Aorta (tissue), 5 donors: Measurements from ENCODE around the gene HPS4. TPM values are rescaled to one million over a fixed set of nuclear protein-coding genes. Genes with fewer than 3 reads are reported as not detected.
"Not testable (repeated sequence)": the region's sequence is repeated elsewhere in the genome, so short reads cannot be mapped to it uniquely, and the experiment has no call there.

Experiments
- ATAC-seq: fragments of 200-7000 bp; cut with Tn5 transposase; one replicate; pipeline ENCODE4 v1.9.1; 2022; ENCODE audit warnings: moderate library complexity; ENCODE audit not compliant: low FRiP score
- DNase-seq, 2 donors: peaks; one replicate each; pipeline ENCODE4 v3.0.0-alpha.2; 2020
- H3K27ac ChIP-seq, 2 donors: one replicate each; pipeline ENCODE4 v1.5.1; 2013; ENCODE audit warnings: low read length in 2 of 2, mild to moderate bottlenecking in 2 of 2, moderate library complexity in 2 of 2, control low read depth in 1 of 2, inconsistent platforms in 1 of 2, low read depth in 1 of 2
- H3K27me3 ChIP-seq, 2 donors: one replicate each; pipeline ENCODE4 v1.6.1; 2013; ENCODE audit warnings: control low read depth in 1 of 2, low read length in 1 of 2, mild to moderate bottlenecking in 1 of 2, moderate library complexity in 1 of 2; ENCODE audit not compliant: insufficient read depth in 2 of 2, control insufficient read depth in 1 of 2
- H3K36me3 ChIP-seq, 2 donors: one replicate each; pipeline ENCODE4 v1.6.1; 2013; ENCODE audit warnings: control low read depth in 1 of 2, low read length in 1 of 2, mild to moderate bottlenecking in 1 of 2; ENCODE audit not compliant: insufficient read depth in 2 of 2, control insufficient read depth in 1 of 2
- H3K4me1 ChIP-seq, 2 donors: one replicate each; pipeline ENCODE4 v1.6.1; 2013; ENCODE audit warnings: low read length in 2 of 2, control low read depth in 1 of 2, mild to moderate bottlenecking in 1 of 2, moderate library complexity in 1 of 2; ENCODE audit not compliant: insufficient read depth in 2 of 2, control insufficient read depth in 1 of 2
- H3K4me3 ChIP-seq, 2 donors: one replicate each; pipeline ENCODE4 v1.5.1; 2013; ENCODE audit warnings: low read length in 2 of 2, control low read depth in 1 of 2, mild to moderate bottlenecking in 1 of 2
- H3K9me3 ChIP-seq: one replicate; pipeline ENCODE4 v1.6.1; 2013; ENCODE audit warnings: mild to moderate bottlenecking, low read length; ENCODE audit not compliant: control insufficient read depth
- WGBS, 2 donors: extraction: QIAGEN DNeasy Blood & Tissue Kit; methylation state at CpG; one replicate each; pipeline ENCODE4 v1.1.7; 2013; 5-methylcytosine and 5-hydroxymethylcytosine counted together
- intact Hi-C, 2 donors: fragments of 100-400 bp; cut with DNase I; formaldehyde crosslinking; loops; one replicate each; pipeline versions ENCODE4 v1.14.2 to v1.15.0; 2022
- long read RNA-seq, 2 donors: library from polyadenylated mRNA; unstranded; transcript quantifications; one replicate each; pipeline ENCODE4 v2.0.0, GENCODE V29; 2020 to 2021
- polyA plus RNA-seq, 2 donors: library from polyadenylated mRNA; stranded (reverse); fragments of 200-250 nt; gene quantifications; one replicate each; pipeline ENCODE4 v1.2.3, GENCODE V29; 2013
- total RNA-seq, 2 donors: library from RNA; stranded (reverse); fragmentation: NEBNext Ultra II Directional; extraction: Animal tissue kit (Norgen Biotek cat#: 25700); gene quantifications; one replicate each; pipeline ENCODE4 v1.2.1, GENCODE V29; 2021
- donor health status: healthy with polysubstance abuse.
- donor health status: Bipolar disorder and iron deficiency.
- donor health status: DM: no; HTN: no; CAD: no.
- donor health status: DM: no; HTN: no; CAD: no.
- donor health status: DM: yes; HTN: yes; CAD: no.

Gene HPS4
- total RNA-seq: 10 to 100 TPM; 20.5 to 35.6 TPM
- polyA plus RNA-seq: 10 to 100 TPM; 14.7 to 18.0 TPM
- long read RNA-seq, donor 1, partial matches to known transcripts: 15 of 32 reads
- long read RNA-seq, donor 1, other reads (novel, unspliced or antisense): 16 of 32 reads
- long read RNA-seq, donor 2, partial matches to known transcripts: 4 of 17 reads
- long read RNA-seq, donor 2, other reads (novel, unspliced or antisense): 12 of 17 reads

DNA sequence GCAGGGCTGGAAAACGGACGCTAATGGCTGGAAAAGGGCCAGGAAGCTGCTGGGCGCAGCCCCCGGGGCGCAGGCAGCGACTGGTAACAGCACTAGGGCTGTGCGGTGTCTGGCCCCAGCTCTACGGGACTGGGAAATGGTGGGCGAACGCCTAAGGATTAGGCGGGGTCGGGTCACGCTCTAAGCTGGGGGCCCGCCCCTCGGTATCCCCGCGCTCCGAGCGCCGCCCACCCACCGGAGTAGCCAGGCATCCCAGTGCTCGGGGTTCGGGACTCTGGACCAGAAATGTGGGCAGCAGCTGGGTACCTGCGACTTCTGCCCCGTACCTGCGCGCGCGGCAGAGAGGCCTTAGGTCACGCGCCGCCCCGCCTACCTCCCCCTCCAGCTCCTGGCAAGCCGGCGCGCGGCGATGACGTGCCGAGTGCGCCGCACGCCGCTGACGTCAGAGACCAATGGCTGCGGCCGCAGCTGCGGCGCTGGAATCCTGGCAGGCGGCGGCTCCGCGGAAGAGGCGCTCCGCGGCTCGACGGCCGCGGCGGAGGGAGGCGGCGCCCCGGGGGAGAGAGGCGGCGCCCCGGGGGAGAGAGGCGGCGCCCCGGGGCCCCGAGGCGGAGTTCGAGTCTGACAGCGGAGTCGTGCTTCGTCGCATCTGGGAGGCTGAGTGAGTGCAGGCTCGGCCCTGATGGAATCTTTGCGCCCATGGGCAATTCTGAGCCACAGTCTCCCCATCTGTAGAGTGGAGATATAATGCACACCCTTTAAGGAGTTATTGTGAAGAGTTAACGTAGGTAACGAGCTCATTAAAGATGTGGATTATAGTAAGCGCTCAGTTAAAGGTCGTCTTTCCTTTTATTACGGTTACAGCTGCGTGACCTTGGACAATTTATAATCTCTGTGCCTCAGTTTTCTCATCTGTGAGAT is at the start of gene HPS4, which contains the start of gene SRRD:
TSS of gene HPS4 (minus strand) at position 345 of the 921 bp plus-strand sequence. CDS start 2,021 bp downstream, outside the sequence.
TSS of gene SRRD (plus strand) at position 439 of the 921 bp plus-strand sequence. CDS start at position 453, 14 bp downstream.
- Histone ChIP-seq H3K9me3 (no peaks in the 10 kb centered on the region), H3K36me3 (peaks cover 0 to 2% of the 10 kb centered on the region in 2 donors), H3K27ac (peak within 1 kb of the TSS in 1 of 2 donors; percentile 66), H3K4me3 (peak within 1 kb of the TSS; percentile 69 to 78), H3K4me1 (peaks cover 2 to 7% of the 10 kb centered on the region in 2 donors), H3K27me3 (no peaks in the 10 kb centered on the region)
- intact Hi-C loops: no loop called here
- ATAC-seq: peak; percentile 97
- DNase-seq: peak; percentile 92 to 97
- 1% methylated on average over 75 to 85 of the region's 85 CpGs for WGBS, 2 donors

DNA sequence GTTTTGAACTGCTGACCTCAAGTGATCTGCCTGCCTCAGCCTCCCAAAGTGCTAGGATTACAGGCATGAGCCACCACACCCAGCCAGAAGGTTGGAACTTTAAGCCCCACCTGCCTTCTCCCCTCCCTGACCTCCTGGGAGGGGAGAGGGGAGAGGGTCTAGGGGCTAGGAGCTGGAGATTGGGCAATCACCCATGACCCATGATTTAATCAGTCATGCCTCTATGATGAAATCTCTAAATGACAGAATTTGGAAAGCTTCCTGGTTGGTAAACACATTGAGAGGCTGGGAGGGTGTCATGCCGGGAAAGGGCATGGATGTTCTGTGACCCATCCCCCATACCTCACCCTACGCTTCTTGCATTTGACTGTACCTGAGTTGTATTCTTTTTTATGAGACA is 45.8 kb upstream of the HPS4 start:
- ATAC-seq (peak; percentile 34), DNase-seq (no peak)
- no peaks in the 10 kb centered on the region for H3K27me3 ChIP-seq
- no peak overlapping the region for H3K4me3 ChIP-seq
- H3K9me3 ChIP-seq: no peaks in the 10 kb centered on the region
- no peaks in the 10 kb centered on the region for H3K4me1 ChIP-seq
- intact Hi-C loops: no loop called here
- no peak overlapping the region for H3K27ac ChIP-seq
- no peaks in the 10 kb centered on the region for H3K36me3 ChIP-seq
- 43 to 54% methylated on average over 2 of the region's 2 CpGs for WGBS, 2 donors

DNA sequence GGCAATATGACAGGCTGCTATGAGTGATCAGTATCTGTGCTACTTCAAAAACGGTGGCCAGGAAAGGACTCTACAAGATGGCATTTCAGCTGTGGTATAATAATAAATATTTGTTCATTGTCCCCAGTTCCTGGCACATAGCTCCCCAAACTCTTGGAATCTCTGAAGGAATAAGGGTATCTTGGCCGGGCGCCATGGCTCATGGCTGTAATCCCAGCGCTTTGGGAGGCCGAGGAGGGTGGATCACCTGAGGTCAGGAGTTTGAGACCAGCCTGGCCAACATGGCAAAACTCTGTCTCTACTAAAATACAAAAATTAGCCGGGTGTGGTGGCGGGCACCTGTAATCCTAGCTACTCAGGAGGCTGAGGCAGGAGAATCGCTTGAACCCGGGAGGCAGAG is 44.9 kb upstream of the HPS4 start:
- H3K9me3 ChIP-seq, H3K36me3 ChIP-seq, H3K4me1 ChIP-seq, DNase-seq, H3K27ac ChIP-seq, H3K4me3 ChIP-seq, H3K27me3 ChIP-seq, intact Hi-C loops, ATAC-seq: not testable (repeated sequence)
- WGBS, 2 donors: 59 to 61% methylated on average over 9 of the region's 9 CpGs

DNA sequence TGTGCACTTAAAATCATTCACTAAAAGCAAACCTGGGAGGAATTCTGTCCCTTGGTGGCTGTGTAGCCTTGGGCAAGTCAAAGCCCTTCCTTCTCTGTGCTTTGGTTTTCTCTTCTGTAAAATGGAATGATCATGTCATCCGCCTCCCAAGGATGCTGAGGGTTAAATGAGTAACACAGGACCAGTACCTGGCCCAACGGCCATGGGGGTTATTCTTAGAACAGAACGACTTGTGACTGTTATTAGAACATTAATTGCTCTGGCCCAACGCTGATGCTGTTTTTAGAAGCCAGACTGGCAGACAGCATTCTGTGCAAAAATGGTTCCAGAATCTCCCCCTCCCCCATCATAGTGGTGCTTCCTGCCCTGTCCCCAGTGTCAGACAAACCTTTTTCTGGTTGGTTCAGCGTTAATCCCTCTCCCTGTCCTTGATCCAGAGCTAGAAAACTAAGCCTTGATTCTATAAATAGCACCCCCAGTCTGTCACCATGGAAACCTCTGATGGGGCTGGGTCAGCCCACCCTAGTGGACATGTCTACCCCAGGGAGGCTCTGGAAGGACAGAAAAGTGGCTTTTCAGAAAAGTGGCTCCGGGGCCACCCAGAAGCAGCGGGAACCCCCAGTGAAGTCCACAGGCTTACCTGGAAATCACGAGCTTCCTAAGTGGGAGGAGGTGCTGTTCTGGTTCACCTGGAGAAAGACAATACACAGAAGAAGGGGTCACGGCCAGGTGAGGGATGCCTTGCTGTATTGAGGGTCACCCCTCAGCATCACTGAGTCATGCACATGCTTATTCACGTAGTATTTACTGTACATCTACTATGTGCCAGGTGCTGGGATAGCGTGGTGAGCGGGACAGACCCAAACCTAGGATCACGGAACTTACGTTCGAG is 44.2 kb upstream of the HPS4 start:
- Histone ChIP-seq H3K27me3 (no peaks in the 10 kb centered on the region), H3K4me1 (no peaks in the 10 kb centered on the region), H3K4me3 (no peak overlapping the region), H3K27ac (peak overlapping the region in 1 of 2 donors; percentile 21), H3K36me3 (no peaks in the 10 kb centered on the region), H3K9me3 (no peaks in the 10 kb centered on the region)
- DNase-seq (no peak), ATAC-seq (peak; percentile 42)
- intact Hi-C loops: no loop called here
- 45% methylated on average over 15 of the region's 15 CpGs for WGBS, 2 donors

DNA sequence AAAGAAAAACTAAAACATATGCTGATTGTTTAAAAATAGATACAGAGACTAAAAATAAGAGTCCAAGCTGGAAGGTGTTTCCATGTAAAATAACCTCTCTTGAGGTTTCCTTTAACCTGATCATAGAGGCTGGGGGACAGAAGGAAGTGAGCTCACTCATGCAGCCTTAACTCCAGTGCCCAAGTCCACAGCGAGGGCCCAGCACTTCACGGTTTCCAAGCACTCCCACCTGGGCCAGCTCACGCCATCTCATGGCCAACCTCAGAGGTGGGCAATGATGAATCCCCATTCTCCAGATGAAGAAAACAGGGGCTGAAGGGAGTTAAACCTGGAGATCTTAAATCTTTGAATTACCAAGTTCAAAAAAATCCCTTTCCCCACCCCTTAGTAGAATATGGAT is 43.6 kb upstream of the HPS4 start:
- no peak overlapping the region for H3K27ac ChIP-seq
- H3K27me3 ChIP-seq: no peaks in the 10 kb centered on the region
- no peak overlapping the region for H3K4me3 ChIP-seq
- WGBS, 2 donors: 39 to 41% methylated on average over 3 of the region's 3 CpGs
- ATAC-seq (no peak), DNase-seq (no peak)
- no peaks in the 10 kb centered on the region for H3K36me3 ChIP-seq
- no peaks in the 10 kb centered on the region for H3K4me1 ChIP-seq
- intact Hi-C loops: no loop called here
- no peaks in the 10 kb centered on the region for H3K9me3 ChIP-seq

DNA sequence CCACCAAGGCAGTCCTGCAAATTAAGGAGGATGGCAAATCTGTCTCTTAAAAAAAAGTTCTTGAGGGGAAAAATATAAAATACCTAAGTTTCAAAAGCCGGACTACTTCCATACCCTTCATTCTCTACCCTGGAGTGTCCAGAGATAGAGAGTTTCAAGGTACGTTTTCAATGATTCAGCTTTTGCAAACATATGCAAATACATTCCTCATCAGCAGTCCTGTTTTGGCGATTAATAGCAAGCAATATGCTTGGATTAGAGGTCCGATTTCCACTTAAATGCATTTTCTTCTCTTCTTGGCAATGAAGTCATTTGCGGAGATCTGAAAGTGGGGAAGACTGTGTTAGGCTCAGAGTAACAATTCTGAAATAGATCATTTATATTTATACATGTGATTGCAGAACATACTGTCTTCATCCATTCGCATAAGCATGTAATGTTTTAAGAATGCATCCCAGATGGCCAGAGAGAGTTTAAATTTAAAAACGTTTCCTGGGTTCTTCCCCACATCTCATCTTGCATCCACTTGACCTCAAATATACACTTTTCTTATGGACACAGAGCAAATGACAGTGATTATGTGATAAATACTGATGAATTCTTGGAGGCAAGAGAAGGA is 42.5 kb upstream of the HPS4 start:
- 75 to 82% methylated on average over 7 of the region's 7 CpGs for WGBS, 2 donors
- no peaks in the 10 kb centered on the region for H3K9me3 ChIP-seq
- H3K4me1 ChIP-seq: no peaks in the 10 kb centered on the region
- intact Hi-C loops: no loop called here
- no peaks in the 10 kb centered on the region for H3K27me3 ChIP-seq
- no peaks in the 10 kb centered on the region for H3K36me3 ChIP-seq
- ATAC-seq (no peak), DNase-seq (no peak)
- H3K27ac ChIP-seq: no peak overlapping the region
- H3K4me3 ChIP-seq: no peak overlapping the region

DNA sequence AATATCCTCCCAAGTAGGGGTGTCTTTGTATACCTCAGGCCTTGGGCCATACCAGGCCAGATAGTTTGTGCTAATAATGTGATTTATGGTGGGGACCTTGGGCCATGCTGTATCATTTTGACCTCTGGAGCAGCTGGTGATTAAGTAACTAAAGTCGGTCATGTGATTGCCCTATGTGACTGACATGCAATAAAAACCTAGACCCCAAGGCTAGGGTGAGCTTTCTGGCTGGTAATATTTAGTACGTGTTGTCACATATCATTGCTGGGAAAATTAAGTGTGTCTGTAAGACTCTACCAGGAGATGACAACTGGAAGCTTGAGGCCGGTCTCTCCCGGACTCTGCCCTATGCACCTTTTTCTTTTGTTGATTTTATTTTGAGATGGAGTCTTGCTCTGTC is 41.3 kb upstream of the HPS4 start:
- intact Hi-C loops: no loop called here
- no peak for DNase-seq

DNA sequence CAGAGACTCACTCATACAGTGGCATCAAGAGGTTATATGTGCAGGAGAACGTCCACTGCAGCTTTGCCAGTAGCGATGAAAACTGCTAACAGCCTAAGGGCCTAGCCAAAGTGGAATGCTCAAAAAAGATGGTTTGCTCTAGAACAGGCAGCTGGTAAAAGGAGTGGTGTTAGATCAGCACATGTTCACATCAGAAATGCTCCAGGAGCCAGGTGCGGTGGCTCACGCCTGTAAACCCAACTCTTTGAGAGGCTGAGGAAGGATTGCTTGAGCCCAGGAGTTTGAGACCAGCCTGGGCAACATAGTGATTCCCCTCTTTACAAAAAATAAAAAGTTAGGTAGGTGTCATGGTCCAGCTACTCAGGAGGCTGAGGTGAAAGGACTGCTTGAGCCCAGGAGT is 39.0 kb upstream of the HPS4 start:
- DNase-seq (no peak), ATAC-seq (no peak)
- WGBS, 2 donors: 80 to 86% methylated on average over 4 of the region's 4 CpGs
- Histone ChIP-seq H3K27ac (no peak overlapping the region), H3K36me3 (no peaks in the 10 kb centered on the region), H3K27me3 (no peaks in the 10 kb centered on the region), H3K4me3 (no peak overlapping the region), H3K9me3 (no peaks in the 10 kb centered on the region), H3K4me1 (no peaks in the 10 kb centered on the region)
- intact Hi-C loops: no loop called here

More for the DNA sequence above, 41.3 kb upstream of the HPS4 start:
- no peaks in the 10 kb centered on the region for H3K9me3 ChIP-seq
- H3K27ac ChIP-seq: no peak overlapping the region
- H3K4me3 ChIP-seq: no peak overlapping the region
- no peaks in the 10 kb centered on the region for H3K27me3 ChIP-seq
- ATAC-seq: no peak
- WGBS, 2 donors: 82% methylated on average over 4 of the region's 4 CpGs
- no peaks in the 10 kb centered on the region for H3K4me1 ChIP-seq
- no peaks in the 10 kb centered on the region for H3K36me3 ChIP-seq
